COR-L47 (cell line): ENCODE results near the gene CFAP61.
A peak's percentile ranks its signal among the peaks of the same experiment; 100 is the strongest.

Experiments used
- DNase-seq: peaks from one replicate; lab custom pipeline; 2025; lab: John Stamatoyannopoulos, UW

Gene CFAP61

DNA sequence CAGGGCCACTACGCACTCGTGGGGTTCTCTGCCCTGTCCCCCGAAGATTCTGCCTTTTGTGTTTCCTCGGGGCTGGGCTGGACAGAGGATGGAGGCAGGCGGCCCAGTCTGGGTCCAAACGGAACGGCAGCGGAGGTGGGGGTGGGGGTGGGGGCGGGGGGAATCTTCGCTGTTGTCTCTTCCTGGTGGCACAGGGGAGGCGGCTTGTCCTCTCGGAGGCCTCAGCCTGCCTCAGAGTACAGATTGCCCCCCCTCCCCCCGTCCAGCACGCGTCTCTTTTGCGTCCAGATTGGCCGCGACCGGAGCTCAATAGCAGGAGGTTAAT is 314.2 kb downstream of the CFAP61 start:
- DNase-seq = peak; percentile 78

DNA sequence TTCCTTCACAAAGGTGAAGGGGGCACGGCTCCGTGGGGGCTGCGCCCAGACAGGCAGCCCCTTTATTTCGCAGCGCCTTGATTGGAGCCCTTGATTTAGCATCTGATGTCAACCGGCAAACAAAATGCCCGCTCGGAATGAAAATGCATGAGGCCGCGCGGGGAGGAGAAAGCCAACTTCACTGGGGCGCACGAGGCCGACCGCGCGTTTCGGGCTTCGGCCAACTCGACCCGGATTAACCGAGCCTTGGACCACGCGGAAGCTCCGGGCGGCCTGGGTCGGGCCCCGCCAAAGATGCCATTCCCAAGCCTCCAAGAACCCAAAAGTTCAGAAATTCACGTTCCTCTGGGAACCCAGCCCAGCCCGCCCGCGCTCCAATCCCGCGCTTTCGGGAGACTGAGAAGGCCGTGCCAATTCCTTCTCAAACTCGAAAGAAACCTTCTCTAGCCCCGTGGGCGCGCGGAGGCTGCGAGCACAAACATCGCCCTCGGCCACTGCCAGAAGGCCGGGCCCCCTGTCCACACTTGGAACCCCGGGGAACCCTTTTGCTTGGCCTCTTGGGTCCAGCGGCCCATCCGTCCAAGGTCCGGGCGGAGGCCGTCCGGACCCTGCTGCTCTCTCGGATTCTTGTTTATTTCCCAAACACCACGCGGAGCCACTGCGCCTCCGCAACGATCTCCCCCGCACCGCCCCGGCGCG is 314.7 kb downstream of the CFAP61 start:
- peak; percentile 76 for DNase-seq

DNA sequence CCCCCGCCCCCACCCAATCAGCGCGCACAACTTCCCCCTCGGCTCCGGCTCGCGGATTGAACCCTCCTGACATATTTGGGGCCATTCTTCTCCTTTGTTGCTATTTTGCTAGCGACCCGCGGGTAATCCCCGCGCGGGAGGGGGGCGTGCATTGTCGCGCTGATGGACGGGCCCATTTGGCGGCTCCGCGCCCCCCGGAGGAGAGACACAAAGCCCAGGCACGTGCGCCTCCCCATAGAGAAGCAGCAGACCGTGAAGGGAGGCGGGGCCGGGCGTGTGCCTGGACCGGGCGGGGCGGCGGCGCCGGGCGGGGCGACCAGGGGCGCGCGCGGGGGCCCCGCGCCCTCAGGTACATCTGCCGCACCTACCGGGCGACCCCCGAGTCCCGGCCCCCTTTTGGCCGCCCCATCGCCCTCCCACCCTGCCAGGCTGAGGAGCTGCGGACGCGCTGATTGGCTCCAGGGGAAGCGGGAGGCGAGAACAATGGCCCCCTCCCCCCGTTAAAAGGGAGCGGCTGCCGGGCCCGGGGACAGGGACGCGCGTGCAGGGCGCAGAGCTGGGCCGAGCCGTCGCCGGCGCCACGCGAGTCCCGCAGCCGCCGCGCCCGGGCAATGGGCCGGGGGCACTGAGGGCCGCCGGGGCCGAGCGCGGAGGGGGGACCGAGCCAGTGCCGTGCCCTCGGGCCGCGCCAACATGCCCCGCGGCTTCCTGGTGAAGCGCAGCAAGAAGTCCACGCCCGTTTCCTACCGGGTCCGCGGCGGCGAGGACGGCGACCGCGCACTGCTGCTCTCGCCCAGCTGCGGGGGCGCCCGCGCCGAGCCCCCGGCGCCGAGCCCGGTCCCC is 315.5 kb downstream of the CFAP61 start, which contains the start of gene INSM1:
INSM1 (plus strand) TSS at position 530 of the 843 bp plus-strand sequence; CDS start at position 694, 164 bp downstream.
- peak; percentile 99 for DNase-seq

DNA sequence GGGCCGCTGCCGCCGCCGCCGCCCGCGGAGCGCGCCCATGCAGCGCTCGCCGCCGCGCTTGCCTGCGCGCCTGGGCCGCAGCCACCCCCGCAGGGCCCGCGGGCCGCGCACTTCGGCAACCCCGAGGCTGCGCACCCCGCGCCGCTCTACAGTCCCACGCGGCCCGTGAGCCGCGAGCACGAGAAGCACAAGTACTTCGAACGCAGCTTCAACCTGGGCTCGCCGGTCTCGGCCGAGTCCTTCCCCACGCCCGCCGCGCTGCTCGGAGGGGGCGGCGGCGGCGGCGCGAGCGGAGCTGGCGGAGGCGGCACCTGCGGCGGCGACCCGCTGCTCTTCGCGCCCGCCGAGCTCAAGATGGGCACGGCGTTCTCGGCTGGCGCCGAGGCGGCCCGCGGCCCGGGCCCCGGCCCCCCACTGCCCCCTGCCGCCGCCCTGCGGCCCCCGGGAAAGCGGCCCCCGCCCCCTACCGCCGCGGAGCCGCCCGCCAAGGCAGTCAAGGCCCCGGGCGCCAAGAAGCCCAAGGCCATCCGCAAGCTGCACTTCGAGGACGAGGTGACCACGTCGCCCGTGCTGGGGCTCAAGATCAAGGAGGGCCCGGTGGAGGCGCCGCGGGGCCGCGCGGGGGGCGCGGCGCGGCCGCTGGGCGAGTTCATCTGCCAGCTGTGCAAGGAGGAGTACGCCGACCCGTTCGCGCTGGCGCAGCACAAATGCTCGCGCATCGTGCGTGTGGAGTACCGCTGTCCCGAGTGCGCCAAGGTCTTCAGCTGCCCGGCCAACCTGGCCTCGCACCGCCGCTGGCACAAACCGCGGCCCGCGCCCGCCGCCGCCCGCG is 316.3 kb downstream of the CFAP61 start:
- DNase-seq = no peak

DNA sequence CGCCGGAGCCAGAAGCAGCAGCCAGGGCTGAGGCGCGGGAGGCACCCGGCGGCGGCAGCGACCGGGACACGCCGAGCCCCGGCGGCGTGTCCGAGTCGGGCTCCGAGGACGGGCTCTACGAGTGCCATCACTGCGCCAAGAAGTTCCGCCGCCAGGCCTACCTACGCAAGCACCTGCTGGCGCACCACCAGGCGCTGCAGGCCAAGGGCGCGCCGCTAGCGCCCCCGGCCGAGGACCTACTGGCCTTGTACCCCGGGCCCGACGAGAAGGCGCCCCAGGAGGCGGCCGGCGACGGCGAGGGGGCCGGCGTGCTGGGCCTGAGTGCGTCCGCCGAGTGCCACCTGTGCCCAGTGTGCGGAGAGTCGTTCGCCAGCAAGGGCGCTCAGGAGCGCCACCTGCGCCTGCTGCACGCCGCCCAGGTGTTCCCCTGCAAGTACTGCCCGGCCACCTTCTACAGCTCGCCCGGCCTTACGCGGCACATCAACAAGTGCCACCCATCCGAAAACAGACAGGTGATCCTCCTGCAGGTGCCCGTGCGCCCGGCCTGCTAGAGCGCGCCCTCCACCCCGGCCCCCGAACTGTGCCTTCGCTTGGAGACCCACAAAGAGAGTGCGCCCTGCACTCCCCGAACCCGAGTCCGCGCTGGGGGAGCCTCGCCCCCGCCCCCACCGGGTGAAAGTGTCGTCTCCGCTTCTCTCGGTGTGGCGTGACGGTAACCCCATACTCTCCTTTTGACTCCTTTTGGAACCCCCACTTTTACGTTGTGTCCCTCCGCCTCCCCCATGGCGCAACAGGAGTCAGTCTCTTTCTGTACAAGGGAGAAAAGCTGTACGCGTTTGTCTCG is 317.1 kb downstream of the CFAP61 start:
- DNase-seq = peak; percentile 67

DNA sequence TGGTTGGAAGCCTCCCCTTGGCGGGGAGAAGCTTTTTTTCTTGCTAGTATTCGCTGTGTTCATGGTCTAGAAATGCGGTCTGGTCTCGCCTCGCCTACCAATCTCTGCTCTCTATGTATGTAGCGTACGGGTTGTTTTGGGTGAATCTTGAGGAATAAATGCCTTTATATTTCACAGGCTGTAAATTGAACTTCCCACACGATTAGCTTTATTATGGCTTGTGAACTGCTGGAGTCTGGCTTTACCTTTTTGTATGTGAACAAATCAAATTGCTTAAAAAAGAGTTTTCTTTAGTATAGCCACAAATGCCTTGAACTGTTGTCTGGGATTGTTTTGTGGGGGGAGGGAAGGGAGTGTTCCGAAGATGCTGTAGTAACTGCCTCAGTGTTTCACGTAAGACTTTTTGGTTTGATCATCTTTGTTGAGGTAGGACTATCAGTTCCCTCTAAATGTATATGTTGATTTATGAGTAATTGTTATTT is 317.8 kb downstream of the CFAP61 start:
- no peak for DNase-seq

DNA sequence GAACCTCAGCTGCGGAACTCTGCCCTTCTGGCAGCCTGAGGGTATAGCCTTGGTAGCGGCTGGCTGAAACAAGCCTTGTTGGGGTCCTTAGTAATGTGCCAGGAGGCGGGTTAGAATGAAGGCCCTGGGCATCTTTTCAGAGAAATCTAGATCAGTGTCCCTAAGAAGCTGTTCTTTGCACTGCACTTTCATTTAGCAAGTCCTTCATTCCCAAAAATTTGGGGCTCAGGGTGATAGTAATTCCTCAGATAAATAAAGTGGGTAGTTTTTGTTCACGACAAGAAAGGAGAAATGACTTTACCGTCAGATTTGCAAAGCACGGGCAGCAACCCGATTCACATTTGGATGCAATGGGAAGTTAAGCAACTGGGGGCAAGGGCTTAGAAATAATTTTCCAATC is 318.8 kb downstream of the CFAP61 start:
- DNase-seq = no peak

DNA sequence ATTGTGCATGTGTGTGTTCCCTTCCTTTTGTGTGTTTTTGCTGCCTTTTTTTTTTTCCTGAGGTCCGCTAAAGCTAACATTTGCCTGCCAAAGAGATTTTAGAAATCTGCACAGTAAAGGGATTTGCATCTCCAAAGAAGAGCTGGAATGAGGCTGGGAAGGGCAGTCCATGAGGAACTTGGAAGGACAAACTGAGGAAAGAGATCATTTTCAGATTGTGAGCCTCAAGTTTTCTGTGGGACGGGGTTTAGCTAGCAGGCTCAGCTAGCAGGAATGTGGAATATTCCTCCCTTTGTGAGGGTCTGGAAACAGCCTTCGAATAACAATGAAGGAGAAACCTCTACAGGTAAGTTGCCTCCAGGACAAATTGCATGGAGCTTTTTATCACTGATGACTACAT is 319.3 kb downstream of the CFAP61 start:
- no peak for DNase-seq

DNA sequence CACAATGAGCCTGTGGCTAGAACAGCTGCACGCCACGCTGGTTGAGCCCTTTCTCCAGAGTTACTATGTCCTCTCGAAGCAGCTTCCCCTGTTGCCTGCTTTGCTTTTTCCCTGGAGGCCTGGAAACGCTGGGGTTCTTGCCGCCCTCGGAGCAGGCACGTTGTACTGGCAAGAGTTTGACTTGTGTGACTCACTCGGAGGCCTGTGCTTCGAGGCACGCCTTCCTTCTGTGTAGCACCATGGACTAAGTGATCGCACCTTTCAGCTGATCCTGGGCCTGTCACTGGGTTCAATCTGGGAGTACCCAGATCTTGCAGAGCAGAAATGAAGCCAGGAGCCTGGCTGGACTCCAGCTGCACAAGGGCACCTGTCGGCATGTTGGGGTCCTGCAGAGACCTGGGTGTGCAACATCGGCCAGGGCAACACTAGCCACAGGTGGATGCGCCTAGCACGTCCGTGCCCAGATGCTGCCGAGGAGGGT is 320.8 kb downstream of the CFAP61 start:
- DNase-seq = no peak

DNA sequence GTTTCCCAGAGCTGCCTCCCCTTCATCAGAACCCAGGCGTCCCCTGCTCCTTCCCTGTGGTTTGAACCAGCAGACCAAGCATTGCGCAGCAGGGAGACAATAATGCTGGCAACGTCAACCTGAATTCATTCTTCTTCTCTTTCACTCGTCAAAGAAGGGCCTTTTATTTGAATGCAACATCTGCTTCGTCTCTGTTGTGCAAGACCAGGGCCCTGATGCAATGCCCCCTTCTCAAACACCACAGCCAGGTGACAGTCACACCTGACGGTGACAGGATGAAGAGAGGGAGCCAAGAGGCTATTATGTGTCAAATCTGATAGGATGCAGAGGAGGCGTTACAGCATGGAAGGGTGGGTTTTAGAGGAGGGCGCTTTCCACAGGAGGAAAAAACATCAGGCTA is 323.5 kb downstream of the CFAP61 start:
- peak; percentile 66 for DNase-seq

DNA sequence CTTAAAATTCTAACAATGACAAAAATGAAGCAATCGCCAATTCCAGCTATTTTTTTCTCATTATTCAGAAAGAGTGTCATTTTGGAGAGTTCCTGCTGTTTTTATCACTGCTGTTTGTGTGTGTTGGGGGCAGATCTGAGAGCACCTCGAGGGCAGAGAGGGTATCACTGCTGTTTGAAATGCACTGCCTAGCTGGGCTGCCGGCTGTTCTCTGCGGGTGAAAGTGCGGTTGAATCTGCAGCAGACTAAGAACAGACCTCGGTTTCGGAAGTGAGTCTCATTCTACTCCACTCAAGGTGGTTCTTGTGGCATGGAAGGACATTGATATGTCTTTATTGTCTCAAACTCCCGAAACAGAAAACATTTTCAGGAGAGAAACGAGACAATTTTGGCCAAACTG is 333.9 kb downstream of the CFAP61 start:
- no peak for DNase-seq

DNA sequence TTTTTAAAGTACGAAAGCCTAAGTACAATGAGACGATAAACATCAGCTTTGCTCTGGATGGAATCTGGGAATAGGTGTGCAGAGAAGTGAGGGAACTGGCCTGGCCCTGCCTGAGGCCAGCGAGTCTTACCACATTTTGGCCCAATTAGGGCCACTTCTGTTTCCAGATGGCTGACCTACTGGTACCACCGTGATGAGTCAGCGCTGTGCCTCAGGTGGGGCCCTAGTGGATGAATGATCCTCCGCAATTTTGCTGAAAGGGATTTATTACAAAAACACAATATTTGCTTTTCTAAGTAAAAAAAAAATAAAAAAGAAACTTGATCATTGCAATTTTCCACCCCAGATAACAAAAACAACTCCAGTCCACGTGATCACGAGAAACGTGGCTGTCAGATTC is 338.1 kb downstream of the CFAP61 start:
- no peak for DNase-seq

DNA sequence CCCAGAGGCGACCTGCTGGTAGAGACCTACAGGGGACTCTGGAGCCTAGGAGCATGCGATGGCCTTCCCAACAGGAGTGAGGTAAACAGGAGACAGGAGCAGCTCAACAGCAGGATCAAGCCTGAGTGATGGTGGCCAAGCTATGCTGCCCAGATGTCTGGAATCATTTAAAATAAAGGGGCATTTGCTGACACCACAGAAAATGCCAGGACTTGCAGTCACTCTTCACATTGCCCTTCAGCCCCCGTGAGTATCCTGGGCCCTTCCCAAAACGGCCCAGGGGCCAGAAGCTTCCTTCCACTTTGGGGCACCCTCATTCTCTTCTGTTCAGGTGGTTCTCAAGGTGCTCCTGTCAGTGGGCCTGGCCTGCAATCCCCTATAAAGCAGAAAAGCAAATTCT is 338.8 kb downstream of the CFAP61 start:
- DNase-seq = no peak

DNA sequence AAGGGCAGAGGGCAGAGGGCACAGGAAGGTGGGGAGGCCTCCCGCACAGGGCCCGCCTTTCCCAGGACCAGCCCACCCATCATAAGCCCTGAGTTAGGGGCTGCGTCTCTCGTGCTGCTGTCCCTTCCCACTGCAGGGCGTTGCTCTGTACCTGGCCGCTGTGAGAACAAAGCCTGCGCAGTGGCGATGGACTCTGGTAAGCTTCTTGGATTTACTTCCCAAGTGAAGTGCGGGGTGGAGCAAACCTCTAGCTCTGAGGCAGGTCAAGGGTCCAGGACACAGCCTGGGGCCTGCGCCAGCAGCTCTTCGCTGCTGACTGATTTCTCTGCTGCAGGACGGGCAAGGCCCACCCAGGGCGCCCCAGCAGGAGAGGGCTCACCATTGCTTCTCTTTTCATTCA is 339.4 kb downstream of the CFAP61 start:
- no peak for DNase-seq

DNA sequence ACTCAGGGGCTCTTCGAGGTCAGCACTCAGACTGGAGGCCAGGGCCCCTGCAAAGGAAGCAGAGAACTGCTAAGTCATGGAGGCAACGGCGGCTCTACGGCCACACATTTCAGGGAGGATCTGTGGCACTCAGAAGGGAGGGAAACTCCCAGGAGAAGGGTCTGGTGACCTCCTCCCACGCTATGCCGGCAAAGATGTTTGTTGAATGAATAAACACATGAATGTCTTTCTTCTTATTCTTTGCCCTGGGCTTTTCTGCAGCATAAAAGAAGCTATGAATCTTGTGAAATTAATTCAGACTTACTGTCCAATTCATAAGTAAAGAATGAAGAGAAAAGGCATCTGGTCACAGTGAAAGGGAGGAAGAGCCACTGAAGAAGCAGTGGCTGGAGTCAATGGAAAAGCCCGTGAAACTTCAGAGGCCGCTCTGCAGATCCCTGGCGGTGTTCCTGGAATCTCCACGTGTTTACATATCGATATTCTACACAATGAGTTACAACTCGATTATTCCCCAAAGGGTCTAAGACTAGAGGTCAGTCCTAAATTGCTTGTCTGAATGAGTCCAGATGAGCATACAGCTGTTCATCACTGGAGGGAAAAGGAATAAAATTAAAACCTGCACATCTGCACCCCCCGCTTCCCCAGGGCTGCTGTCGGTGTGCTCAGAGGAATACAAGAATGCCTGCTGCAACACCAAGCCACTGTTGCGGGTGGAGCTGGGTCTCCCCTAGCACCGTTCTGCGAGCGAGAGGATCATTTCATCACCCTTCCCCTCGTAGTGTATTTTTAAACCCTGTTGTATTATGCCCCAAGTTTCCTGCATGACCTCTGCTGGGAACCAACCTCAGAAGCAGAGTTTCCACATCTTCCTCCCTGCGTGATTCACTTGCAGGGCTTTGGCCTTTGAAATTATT is 341.1 kb downstream of the CFAP61 start:
- no peak for DNase-seq

DNA sequence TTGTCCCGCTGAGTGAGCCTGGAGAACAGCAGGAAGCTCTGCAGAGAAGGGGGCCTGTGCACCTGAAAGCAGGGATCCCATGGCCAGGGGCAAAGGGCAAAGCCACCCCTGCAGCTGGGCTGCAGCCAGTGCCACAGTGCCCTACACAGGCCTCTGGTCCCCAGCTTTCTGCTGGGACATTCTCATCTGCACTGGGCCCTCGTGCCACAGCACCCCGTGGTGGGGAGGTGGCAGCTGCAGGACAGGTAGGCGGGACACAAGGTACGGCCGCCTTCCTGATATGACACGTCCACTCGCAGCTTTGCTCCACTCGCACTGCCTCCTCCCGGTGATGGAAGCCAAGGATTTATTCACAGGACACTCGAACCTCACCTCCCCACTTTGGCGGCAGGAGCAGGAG is 342.8 kb downstream of the CFAP61 start:
- DNase-seq = no peak

DNA sequence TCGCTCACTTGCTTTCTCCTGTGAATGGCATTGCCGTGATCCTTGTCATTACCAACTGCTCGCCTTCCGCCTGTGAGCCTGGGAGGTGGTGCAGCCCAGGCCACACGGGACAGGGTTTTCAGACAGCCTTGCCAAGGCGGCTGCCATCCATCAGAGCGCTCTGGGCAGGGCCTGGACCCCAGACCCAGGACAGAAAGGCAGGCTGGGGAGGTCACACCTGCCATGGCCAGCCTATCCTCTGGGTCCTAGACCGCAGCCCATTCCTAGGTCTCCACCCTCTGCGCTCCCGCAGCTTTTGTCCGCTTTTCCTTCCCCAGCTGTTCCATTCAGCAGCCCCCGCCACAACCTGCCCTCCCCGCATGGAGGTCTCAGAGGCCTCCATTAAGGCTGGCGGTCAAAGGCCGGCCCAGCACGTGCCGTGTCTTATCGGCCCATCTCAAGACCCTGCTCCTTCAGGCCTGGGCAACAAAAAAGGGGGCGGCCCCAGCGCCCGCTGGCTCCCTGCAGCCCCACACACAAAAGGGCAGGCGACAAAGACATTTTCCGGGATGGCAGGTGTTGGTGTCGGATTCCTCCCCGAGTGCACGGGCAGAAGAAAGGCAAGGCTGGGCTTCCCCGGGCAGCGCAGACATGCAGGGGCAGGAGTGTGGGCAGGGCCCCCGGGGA is 343.7 kb downstream of the CFAP61 start:
- DNase-seq = peak; percentile 66

DNA sequence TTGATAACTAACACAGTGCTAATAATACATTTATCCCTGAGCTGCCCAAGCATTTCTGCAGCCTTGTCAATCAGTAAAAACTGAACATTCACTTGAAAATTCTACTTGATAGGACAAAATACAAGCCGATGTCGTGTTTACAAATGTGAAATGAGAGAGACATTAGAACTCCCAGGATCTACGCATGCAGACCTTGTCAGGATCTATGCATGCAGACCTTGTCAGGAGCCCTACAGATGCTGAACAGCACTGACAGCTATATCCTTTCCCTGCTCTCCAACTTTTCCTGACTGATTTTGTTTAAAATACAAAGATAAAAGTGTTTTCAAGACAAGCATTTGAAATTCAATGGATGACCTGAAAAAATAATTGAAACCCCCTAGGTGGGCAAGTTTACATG is 344.5 kb downstream of the CFAP61 start:
- no peak for DNase-seq

DNA sequence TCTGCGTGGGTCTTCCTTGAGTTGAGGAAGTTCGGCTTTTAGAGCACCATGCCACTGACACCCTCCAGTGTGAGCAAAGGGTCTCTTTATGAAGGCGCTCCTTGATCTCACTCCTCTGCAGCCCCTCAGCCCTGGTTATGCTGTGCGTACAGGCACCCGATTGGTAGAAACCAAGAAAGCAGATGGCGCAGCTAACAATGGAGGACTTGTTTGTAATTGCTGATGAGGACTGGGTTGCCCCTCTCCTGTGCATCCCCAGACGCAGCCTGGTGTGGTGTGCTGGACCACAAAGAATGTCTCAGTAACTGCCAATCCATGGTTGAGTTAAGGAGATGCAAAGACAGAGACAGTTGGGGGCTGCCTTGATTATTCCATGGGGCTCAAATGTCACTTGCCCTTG is 345.8 kb downstream of the CFAP61 start:
- no peak for DNase-seq
